Islet of Langerhans (tissue), 1 donor: ENCODE results near the gene CHST5.

Experiments used
- FAIRE-seq: peaks from one replicate; lab custom pipeline; 2011; peaks lifted over from hg19 to GRCh38; lab: Jason Lieb, UNC

CHST5 gene

GRCh38 chr16:75535901-75536300 is at the start of gene CHST5:
TSS of gene CHST5 (minus strand) at chr16:75536108. CDS start at chr16:75530384, 5,724 bp downstream.
- FAIRE-seq = no peak

GRCh38 chr16:75584108-75584507 is 48.2 kb upstream of the CHST5 start:
- no peak for FAIRE-seq

GRCh38 chr16:75579281-75579834 is 43.5 kb upstream of the CHST5 start:
- no peak for FAIRE-seq

GRCh38 chr16:75578725-75579124 is 42.8 kb upstream of the CHST5 start:
- FAIRE-seq = no peak

- FAIRE-seq = no peak
These were observed 42.3 kb upstream of the CHST5 start for GRCh38 chr16:75578212-75578611.

- no peak for FAIRE-seq
These were observed 40.5 kb upstream of the CHST5 start for GRCh38 chr16:75576384-75576811.

GRCh38 chr16:75575958-75576357 is 40.0 kb upstream of the CHST5 start:
- FAIRE-seq = no peak

- no peak for FAIRE-seq
These were observed 38.0 kb upstream of the CHST5 start for GRCh38 chr16:75573955-75574354.

- no peak for FAIRE-seq
These were observed 37.1 kb upstream of the CHST5 start for GRCh38 chr16:75572864-75573542.

GRCh38 chr16:75570396-75571065 is 34.6 kb upstream of the CHST5 start:
- FAIRE-seq = no peak

GRCh38 chr16:75567911-75568310 is 32.0 kb upstream of the CHST5 start:
- no peak for FAIRE-seq

GRCh38 chr16:75566758-75567255 is 30.9 kb upstream of the CHST5 start:
- FAIRE-seq = no peak

GRCh38 chr16:75566040-75566757 is 30.3 kb upstream of the CHST5 start, which contains the start of gene GABARAPL2:
TSS of gene GABARAPL2 (plus strand) at chr16:75566379. CDS start at chr16:75566487, 108 bp downstream.
- no peak for FAIRE-seq

GRCh38 chr16:75565640-75566039 is 29.7 kb upstream of the CHST5 start:
- no peak for FAIRE-seq

- FAIRE-seq = no peak
These were observed 23.9 kb upstream of the CHST5 start for GRCh38 chr16:75559564-75560372.

GRCh38 chr16:75558846-75559401 is 23.0 kb upstream of the CHST5 start:
- FAIRE-seq = no peak

- FAIRE-seq = peak; percentile 76
These were observed 20.6 kb upstream of the CHST5 start for GRCh38 chr16:75556431-75556950.

- no peak for FAIRE-seq
These were observed 20.0 kb upstream of the CHST5 start, which contains the start of gene TMEM231 for GRCh38 chr16:75555707-75556430. TSS of gene TMEM231 (minus strand) at chr16:75556252. CDS start at chr16:75556209, 43 bp downstream.

GRCh38 chr16:75555213-75555706 is 19.4 kb upstream of the CHST5 start:
- FAIRE-seq = no peak

GRCh38 chr16:75552951-75553350 is 17.0 kb upstream of the CHST5 start:
- FAIRE-seq = no peak
